PC-3 (cell line): Measurements from ENCODE around the gene SLC4A7.

ENCODE experiments used
- CTCF ChIP-seq: fragments of 300-600 bp; sonication (generic); conservative IDR thresholded peaks from 2 replicates; pipeline ENCODE4 v1.5.1; 2017; ENCODE audit warnings: antibody characterized with exemption, low read depth, mild to moderate bottlenecking, low read length
- EZH2 ChIP-seq: fragments of 300-600 bp; sonication (generic); IDR thresholded peaks from one replicate; pipeline ENCODE4 v1.6.1; 2017; ENCODE audit warnings: antibody characterized with exemption, mild to moderate bottlenecking, low read length; ENCODE audit not compliant: unreplicated experiment
- EZH2phosphoT487 ChIP-seq: fragments of 300-600 bp; sonication (generic); IDR thresholded peaks from 2 replicates; pipeline ENCODE4 v1.6.1; 2018; ENCODE audit warnings: mild to moderate bottlenecking, antibody characterized with exemption, low read length, borderline replicate concordance

- TF ChIP-seq EZH2 (no peak), CTCF (no peak), EZH2phosphoT487 (no peak)
These were observed 49.0 kb upstream of the SLC4A7 start for GRCh38 chr3:27533261-27533607.
